ENCODE results near the gene OR13C8.

Gene OR13C8

GRCh38 chr9:104608336-104608735 is 39.4 kb downstream of the OR13C8 start:
- TF ChIP-seq CTCF (conservative IDR thresholded peaks at IDR 0.05; ENCODE audit: control insufficient read depth, insufficient read depth, low read depth, low read length) = peak; percentile 35
- DNase-seq (ENCODE audit: low read depth) = peak; percentile 8
- no peak overlapping the region for H3K4me3 ChIP-seq (ENCODE audit: control insufficient read depth, low read depth, low read length)

- no peak for DNase-seq (ENCODE audit: low read depth)
- TF ChIP-seq CTCF (conservative IDR thresholded peaks at IDR 0.05; ENCODE audit: control insufficient read depth, insufficient read depth, low read depth, low read length) = no peak
Measured at GRCh38 chr9:104611213-104611612, 42.2 kb downstream of the OR13C8 start.

GRCh38 chr9:104617418-104617817 is 48.5 kb downstream of the OR13C8 start:
- no peak overlapping the region for H3K4me3 ChIP-seq (ENCODE audit: control insufficient read depth, low read depth, low read length)
- DNase-seq (ENCODE audit: low read depth) = no peak
- TF ChIP-seq CTCF (conservative IDR thresholded peaks at IDR 0.05; ENCODE audit: control insufficient read depth, insufficient read depth, low read depth, low read length) = no peak

More at GRCh38 chr9:104611213-104611612, 42.2 kb downstream of the OR13C8 start:
- H3K4me3 ChIP-seq (ENCODE audit: control insufficient read depth, low read depth, low read length) = no peak overlapping the region

- no peak for TF ChIP-seq CTCF (conservative IDR thresholded peaks at IDR 0.05; ENCODE audit: control insufficient read depth, insufficient read depth, low read depth, low read length)
- DNase-seq (ENCODE audit: low read depth) = no peak
- H3K4me3 ChIP-seq (ENCODE audit: control insufficient read depth, low read depth, low read length) = no peak within 1 kb of the TSS
Measured at GRCh38 chr9:104618104-104618503, 49.1 kb downstream of the OR13C8 start, which contains the start of gene OR13C9. OR13C9 (minus strand) TSS chr9:104618204; CDS start chr9:104618204, 0 bp downstream.
